Kidney epithelial cell (primary cell): Measurements from ENCODE around the gene ABCA4. TPM values are rescaled to one million over a fixed set of nuclear protein-coding genes. Genes with fewer than 3 reads are reported as not detected.

Experiments used
- DNase-seq: peaks from one replicate; pipeline ENCODE4 v3.0.0-alpha.2; 2010; ENCODE audit warnings: low read depth
- H3K27me3 ChIP-seq: 2 replicates; pipeline ENCODE4 v1.6.0; 2011; ENCODE audit warnings: low read length; ENCODE audit not compliant: control insufficient read depth, insufficient read depth
- H3K36me3 ChIP-seq: 2 replicates; pipeline ENCODE4 v1.5.1; 2011; ENCODE audit warnings: low read length; ENCODE audit not compliant: control insufficient read depth, insufficient read depth
- H3K4me3 ChIP-seq: 2 replicates; pipeline ENCODE4 v1.5.1; 2011; ENCODE audit warnings: low read depth, mild to moderate bottlenecking, control low read depth, low read length
- total RNA-seq: library from RNA; depleted of rRNA; stranded (reverse); fragments of >200 nt; gene quantifications from 2 replicates; pipeline ENCODE4 v1.2.3, GENCODE V29; 2015
- TF ChIP-seq, protein P1 (sequence below): IDR thresholded peaks from 2 replicates; pipeline ENCODE4 v1.5.1; 2011; ENCODE audit warnings: mild to moderate bottlenecking, moderate library complexity, low read length, control low read depth, inconsistent platforms; ENCODE audit not compliant: insufficient read depth, poor library complexity, severe bottlenecking

The ABCA4 gene
- total RNA-seq, 1 donor from 2014 or later: not detected

DNA sequence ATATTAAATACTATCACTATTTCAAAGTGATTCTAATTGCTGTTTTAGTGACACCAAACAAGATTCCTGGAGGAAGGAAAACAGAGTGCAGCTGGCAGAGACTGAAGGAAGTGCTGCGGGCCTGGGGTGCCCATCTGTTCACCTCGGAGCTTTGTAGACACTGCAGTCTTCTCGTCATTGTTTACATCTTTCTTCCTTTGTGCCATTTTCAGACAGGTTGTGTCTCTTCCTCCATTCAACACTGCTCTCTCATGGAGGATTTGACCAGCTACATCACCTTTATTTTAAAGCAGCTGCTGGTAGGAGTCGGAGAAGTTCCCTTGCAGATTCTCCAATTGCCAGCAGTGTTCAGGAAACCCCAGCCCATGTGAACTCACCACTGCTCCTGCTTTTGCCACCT lies 37.3 kb downstream of the ABCA4 start:
- no peaks in the 10 kb centered on the region for H3K27me3 ChIP-seq
- no peak for DNase-seq
- TF ChIP-seq, protein P1, sequence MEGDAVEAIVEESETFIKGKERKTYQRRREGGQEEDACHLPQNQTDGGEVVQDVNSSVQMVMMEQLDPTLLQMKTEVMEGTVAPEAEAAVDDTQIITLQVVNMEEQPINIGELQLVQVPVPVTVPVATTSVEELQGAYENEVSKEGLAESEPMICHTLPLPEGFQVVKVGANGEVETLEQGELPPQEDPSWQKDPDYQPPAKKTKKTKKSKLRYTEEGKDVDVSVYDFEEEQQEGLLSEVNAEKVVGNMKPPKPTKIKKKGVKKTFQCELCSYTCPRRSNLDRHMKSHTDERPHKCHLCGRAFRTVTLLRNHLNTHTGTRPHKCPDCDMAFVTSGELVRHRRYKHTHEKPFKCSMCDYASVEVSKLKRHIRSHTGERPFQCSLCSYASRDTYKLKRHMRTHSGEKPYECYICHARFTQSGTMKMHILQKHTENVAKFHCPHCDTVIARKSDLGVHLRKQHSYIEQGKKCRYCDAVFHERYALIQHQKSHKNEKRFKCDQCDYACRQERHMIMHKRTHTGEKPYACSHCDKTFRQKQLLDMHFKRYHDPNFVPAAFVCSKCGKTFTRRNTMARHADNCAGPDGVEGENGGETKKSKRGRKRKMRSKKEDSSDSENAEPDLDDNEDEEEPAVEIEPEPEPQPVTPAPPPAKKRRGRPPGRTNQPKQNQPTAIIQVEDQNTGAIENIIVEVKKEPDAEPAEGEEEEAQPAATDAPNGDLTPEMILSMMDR: no peak
- no peaks in the 10 kb centered on the region for H3K36me3 ChIP-seq
- no peak overlapping the region for H3K4me3 ChIP-seq

DNA sequence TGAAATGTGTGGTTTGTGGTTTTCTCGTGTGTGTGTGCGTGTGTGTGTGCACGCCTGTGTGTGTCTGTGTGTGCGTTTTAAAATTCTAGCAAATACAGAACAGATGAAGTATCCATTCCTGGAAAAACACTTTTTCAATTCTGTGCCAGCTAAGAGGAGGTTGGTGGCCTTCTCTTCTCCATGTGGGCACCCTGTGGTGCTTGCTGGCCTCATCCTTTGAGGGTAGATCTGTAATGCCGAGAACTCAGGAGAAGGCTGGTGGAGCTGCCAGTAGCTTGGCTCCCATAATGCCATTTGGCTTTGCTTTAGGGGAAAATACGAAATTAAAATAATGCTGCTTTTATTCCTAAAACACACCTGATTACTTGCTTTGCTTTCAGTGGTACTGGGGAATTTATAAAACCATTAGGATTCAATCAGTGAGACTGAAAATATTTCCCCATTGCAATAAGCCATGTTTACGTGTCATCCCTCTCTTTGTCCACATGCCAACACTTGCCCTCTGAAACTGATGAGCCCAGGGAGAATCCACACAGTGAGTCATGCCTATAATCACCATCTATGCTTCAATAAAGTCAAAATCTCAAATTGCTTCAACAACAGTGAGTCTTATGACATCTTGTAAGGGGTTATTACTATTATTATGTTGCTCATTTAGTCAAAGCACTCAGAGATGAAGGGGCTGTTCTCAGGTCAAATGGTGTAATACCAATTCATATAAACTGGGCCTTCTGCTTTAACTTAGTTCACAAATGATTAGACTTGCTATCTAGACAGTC lies 39.2 kb downstream of the ABCA4 start:
- H3K36me3 ChIP-seq: no peaks in the 10 kb centered on the region
- DNase-seq: no peak
- H3K27me3 ChIP-seq: no peaks in the 10 kb centered on the region
- TF ChIP-seq, protein P1: no peak
- no peak overlapping the region for H3K4me3 ChIP-seq

DNA sequence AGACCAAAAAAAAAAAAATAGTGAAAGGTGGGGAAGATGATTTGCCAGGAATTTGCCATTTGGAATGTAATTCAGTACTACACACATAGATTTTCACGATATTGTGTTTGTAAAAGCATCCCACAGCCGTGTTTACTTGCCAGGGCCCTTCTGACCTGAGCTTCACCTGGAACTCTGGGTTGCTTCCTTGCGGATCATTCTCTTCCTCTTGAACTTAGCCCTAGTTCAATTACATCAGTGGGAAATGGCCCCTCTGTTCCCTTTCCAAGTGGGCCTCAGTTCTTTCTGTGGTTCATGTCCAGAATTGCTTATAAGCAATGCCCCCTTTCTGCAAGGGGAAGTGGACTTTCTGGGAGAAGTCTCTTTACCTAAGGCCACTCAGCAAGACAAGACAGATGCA lies 41.0 kb downstream of the ABCA4 start:
- Histone ChIP-seq H3K27me3 (no peaks in the 10 kb centered on the region), H3K36me3 (no peaks in the 10 kb centered on the region), H3K4me3 (no peak overlapping the region)
- no peak for DNase-seq
- TF ChIP-seq, protein P1: no peak

DNA sequence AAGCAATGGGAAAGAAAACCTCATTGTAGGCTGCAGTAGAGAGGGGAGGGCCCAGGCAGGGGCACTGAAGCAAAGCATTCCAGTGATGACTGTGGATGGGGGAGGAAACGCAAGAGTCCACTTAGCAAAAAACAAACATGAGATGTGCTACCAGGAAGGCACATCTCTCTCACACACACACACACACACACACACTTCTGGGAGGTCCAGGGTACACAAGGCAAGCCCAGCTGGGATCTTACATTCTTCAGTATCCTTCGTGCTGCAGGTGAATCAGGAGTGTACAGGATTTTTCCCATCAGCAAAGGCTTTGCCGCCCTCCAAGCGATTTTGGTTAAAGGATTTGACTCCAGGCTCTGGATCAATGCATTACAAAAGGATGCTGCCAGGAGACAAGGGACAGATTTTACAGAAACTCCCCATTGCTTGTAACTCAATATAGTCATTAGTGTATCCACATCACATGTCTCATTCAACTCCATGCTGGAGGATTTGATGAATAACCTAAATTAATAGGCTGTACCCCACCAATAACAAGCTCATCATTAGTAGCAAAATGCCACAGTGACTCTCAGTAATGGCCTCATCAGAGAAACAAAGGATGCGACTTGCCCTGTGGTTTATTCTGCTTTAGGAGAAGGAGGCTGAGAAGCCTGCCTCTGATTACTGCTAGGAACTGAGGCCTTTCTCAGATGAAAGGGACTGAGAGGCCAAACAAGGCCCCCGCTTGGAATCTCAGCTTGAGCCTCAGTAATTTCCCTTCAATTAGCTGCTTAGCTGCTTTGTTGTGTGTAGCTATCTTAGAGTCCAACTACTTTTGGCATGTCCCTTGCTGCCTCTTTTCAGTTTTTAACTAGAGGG lies 41.6 kb downstream of the ABCA4 start:
- TF ChIP-seq, protein P1: no peak
- H3K36me3 ChIP-seq: no peaks in the 10 kb centered on the region
- DNase-seq: peak; percentile 89

DNA sequence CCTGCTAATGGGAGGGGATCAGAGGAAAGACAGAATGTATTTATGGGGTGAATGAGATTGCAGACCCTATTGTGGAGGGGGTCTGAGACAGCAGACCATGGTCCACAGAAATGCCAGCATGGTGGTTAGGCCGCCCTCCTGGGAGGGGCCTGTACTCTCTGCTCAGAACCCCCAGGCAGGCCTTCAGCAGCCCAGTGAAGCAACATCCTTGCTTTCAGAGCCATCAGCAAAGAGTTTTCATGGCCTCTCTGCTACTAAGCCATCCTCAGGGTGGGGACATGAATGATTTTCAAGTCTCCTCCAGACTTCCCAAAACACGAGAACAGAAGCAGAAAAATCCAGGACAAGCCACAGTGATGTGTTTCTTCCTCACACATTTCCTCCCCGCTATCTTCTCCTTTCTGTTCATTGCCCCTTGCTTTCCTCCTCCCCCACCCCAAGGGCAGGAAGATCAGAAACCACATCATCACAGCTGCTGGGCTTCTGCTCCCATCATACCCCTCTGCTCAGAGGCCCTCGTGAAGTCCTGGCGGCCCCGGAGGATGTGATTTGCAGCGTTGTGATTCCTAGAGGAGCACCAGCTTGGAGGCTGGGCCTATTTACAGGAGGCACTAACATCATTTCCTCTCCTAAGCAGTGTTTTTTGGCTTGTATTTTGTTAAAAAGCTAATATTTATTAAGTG lies 48.0 kb downstream of the ABCA4 start:
- TF ChIP-seq, protein P1: no peak
- no peak for DNase-seq
- Histone ChIP-seq H3K27me3 (no peaks in the 10 kb centered on the region), H3K36me3 (no peaks in the 10 kb centered on the region), H3K4me3 (no peak overlapping the region)

More for the DNA sequence above, 41.6 kb downstream of the ABCA4 start:
- no peak overlapping the region for H3K4me3 ChIP-seq
- H3K27me3 ChIP-seq: no peaks in the 10 kb centered on the region
